IPS-18c (cell line): ENCODE results near the gene NCAPH2.

Experiments
- H3K4me3 ChIP-seq: 2 replicates; pipeline ENCODE4 v1.7.0; 2013; ENCODE audit warnings: low read depth, mild to moderate bottlenecking, low read length, moderate library complexity; ENCODE audit not compliant: insufficient read depth
- H3K9me3 ChIP-seq: one replicate; pipeline ENCODE4 v1.6.1; 2013; ENCODE audit warnings: mild to moderate bottlenecking, low read length, moderate library complexity; ENCODE audit not compliant: control insufficient read depth, insufficient read depth

The NCAPH2 gene

DNA sequence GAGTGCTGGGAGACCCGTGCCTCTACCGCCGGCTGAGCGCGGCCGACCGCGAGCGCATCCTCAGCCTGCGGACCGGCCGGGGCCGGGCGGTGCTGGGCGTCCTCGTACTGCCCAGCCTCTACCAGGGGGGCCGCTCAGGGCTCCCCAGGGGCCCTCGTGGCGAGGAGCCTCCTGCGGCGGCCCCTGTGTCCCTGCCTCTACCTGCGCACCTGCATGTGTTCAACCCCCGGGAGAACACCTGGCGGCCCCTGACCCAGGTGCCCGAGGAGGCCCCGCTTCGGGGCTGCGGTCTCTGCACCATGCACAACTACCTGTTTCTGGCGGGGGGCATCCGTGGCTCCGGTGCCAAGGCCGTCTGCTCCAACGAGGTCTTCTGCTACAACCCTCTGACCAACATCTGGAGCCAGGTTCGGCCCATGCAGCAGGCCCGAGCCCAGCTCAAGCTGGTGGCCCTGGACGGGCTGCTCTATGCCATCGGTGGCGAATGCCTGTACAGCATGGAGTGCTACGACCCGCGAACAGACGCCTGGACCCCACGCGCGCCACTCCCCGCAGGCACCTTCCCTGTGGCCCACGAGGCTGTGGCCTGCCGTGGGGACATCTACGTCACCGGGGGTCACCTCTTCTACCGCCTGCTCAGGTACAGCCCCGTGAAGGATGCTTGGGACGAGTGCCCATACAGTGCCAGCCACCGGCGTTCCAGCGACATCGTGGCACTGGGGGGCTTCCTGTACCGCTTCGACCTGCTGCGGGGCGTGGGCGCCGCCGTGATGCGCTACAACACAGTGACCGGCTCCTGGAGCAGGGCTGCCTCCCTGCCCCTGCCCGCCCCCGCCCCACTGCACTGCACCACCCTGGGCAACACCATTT lies 41.1 kb downstream of the NCAPH2 start:
- H3K4me3 ChIP-seq: no peak overlapping the region
- H3K9me3 ChIP-seq: no peaks in the 10 kb centered on the region

DNA sequence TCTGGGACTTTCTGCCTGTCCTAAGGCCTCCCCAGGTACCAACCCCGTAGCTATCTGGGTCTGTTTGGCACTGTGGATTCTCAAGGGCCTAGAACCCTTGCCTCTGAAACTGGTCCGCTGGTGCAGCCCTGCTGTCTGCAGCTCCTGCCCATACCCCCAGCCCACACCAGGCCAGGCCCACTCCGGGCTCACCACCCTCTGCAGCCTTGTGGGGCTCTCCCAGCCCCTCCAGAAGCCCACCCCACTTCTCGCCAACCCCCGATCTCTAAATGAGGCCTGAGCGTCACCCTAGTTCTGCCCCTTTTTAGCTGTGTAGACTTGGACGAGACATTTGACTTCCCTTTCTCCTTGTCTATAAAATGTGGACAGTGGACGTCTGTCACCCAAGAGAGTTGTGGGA lies 42.4 kb downstream of the NCAPH2 start:
- Histone ChIP-seq H3K4me3 (no peak overlapping the region), H3K9me3 (no peaks in the 10 kb centered on the region)

DNA sequence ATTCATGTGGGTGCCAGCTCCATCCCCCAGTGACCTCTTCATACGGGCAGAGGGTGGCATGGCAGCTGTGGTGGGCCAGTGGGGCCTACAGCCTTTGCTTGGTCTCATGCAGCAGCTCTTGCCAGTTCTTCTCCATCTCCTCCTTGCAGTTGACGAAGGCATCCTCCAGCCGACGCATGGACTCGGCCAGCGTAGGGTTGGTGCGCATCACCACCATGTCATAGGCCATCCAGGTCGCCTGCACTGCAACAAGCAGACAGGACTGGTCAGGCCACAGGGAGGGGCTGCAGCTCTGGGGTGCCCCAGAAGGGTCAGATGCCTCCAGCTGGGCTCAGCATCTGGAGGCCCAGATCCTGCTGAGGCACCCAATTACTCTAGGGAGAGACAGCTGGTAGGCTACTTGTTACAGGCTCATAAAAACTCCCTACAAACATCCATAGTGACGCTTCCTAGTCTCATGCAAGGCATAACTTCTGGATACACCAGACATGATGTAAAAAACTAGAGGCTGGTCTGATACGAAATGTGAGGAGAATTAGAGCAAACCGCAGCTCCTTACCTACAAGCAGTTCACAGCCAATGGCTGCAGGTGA lies 43.2 kb downstream of the NCAPH2 start:
- H3K9me3 ChIP-seq: no peaks in the 10 kb centered on the region
- H3K4me3 ChIP-seq: no peak overlapping the region

DNA sequence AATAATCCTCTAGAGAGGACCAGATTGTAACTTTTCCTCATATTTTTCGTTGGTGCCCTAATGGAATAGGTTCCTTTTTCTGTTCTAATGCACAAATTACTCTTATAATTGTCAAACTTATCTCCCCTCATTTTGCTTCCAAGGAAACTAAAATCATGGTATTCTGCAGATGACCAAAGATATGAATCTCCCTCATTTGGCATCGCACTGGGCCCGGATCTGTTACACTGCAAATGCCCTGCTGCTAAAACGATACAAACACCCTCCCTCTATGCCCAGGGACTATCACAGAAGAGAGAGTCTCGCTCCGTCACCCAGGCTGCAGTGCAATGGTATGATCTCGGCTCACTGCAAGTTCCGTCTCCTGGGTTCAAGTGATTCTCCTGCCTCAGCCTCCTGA lies 45.3 kb downstream of the NCAPH2 start:
- Histone ChIP-seq H3K9me3 (no peaks in the 10 kb centered on the region), H3K4me3 (no peak overlapping the region)

DNA sequence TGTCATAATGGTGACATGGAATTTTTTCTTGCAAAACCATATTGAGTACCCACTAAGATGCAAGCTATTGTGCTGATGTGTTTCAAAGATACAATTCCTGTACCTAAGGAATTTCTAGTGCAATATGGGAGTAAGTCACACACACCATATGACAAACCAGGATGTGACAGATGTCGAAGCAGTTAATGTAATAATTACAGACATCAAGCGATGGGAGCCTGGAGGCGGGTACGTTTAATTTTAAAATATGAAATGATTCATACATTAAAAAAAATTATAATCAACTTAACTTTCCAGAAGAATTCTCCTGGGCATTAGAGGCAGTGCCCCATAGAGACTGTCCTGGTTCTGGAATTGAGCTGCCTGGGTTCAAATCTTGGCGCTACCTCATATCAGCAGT lies 48.7 kb downstream of the NCAPH2 start:
- no peak overlapping the region for H3K4me3 ChIP-seq

DNA sequence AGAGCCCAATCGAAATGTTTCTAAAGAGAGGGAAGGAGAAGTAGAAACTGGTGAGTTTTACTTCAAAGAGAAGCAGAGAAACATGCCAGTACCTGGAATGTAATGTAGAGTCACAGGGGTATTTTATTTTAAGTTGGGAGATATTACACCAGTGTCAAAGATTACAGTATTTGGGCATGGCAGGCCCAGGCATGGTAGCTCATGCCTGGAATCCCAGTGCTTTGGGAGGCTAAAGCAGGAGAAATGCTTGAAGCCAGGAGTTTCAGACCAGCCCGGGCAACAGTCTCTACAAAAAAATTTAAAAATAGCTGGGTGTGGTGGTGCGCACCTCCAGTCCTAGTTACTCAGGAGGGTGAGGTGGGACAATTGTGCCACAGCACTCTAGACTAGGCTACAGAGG lies 52.0 kb downstream of the NCAPH2 start:
- H3K4me3 ChIP-seq: no peak overlapping the region

More for the DNA sequence above, 48.7 kb downstream of the NCAPH2 start:
- H3K9me3 ChIP-seq: no peaks in the 10 kb centered on the region

DNA sequence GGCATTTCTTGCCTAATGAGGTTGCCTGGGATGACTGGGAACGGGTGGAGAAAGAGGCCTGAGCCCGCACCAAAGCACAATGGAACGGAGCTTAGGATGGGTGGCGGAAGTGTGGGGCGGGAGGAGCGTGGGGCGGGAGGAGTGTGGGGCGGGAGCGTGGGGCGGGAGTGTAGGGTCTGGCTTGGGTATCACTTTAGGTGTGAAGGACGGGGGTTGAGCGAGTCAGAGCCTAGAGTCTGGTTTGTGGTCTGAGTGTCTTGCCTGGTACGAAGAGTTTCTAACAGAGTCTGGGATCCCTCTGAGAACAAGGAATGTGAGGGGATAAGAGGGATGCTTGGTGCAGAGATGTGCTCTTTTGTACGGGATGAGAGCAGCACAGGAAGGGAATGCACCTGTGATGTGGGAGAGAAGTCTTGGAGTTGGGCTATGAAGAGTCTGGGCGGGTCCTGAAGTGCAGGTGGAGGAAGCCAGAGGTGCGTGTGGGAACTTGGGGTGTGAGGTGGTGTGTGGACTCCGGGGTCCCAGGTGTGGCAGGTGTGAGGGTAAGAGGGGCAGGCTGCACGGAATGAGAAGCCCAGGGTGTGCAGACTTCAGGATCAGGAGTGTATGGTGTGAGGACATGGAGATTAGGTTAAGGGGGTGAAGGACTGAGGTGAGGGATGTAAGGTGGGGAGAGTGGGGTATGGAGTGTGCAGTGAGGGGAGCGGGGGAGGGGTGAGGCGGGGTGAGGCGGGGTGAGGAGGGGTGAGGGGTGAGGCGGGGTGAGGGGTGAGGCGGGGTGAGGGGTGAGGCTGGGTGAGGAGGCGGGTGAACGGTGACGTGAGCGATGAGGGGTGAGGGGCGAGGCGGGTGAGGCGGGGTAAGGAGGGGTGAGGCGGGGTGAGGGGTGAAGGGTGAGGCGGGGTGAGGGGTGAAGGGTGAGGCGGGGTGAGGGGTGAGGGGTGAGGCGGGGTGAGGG lies 53.7 kb downstream of the NCAPH2 start:
- H3K9me3 ChIP-seq: no peaks in the 10 kb centered on the region
- H3K4me3 ChIP-seq: no peak overlapping the region

More for the DNA sequence above, 52.0 kb downstream of the NCAPH2 start:
- no peaks in the 10 kb centered on the region for H3K9me3 ChIP-seq

DNA sequence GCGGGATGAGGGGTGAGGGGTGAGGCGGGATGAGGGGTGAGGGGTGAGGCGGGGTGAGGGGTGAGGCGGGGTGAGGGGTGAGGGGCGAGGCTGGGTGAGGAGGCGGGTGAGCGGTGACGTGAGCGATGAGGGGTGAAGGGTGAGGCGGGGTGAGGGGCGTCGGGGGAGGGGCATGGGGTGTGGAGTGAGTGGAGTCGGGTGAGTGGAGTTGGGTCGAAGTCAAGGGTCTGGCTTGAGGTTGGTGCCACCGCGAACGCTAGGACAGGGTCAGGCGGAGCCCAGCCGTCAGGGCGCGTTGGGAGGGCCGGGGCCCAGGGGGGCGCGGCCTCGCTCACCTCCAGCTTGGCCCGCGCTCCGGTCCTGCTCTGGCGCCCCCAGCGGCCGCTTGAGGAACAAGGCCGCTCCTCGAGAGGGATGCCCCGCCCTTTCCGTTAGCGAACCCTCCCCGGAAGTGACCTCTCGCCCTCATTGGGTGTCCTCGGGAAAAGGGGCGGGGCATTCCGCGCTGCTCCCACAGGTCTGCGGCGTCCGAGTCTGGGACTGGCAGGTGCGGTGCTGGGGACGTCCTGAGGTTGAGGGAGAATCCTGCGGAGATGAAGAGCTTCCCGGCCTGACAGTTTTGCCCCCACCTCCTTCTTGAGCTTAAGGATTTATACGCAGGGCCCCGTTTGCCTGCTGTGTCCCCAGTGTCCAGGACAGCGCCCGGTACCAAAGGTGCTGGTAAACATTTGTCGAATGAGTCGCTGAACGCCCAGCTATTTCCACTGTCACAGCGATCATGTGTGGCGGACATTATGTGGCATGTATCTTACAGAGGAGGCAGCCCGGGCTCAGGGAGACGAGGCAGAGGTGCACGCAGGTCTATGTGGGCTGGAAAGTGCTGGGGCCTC lies 54.7 kb downstream of the NCAPH2 start, which contains the start of gene SYCE3:
Gene SYCE3 (minus strand): TSS at position 397 of the 890 bp plus-strand sequence. CDS start 6,514 bp downstream, outside the sequence.
- Histone ChIP-seq H3K4me3 (peak within 1 kb of the TSS; percentile 70), H3K9me3 (no peaks in the 10 kb centered on the region)

DNA sequence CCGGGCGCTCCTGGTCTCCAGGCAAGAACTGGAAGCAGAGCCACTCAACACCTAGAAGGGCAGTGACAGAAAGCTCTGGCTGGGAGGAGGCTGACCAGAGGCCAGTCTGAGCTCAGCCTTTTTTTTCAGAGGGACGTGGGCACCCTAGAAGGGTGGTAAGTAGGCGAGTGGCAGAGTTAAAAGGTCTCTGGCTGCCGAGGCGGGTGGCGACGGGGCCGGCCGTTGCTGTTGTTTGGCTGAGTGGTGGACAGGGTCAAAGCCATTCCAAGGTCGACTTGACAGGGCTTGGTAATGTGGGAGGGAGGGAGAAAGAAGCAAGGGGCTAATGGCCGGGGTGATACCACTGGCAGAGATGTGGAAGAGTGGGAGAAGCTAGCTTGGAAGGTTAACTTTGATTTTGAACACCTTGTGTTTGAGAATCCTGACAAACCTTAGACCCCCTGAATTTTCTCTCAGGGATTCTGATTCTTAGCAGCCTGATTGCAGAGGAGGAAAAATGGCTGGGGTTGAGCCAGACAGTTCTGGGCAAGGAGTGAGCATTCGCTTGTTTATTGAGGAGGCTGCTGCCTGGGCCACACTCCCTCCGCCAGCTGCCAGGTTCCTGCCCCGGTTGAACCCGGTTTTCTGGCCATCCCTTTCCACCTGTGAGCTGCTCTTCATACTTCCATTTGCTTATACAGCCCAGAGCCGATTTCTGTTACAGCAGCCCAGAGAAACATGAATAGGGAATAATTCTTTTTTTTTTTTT lies 55.6 kb downstream of the NCAPH2 start:
- H3K9me3 ChIP-seq: no peaks in the 10 kb centered on the region
- peak overlapping the region; percentile 70 for H3K4me3 ChIP-seq

DNA sequence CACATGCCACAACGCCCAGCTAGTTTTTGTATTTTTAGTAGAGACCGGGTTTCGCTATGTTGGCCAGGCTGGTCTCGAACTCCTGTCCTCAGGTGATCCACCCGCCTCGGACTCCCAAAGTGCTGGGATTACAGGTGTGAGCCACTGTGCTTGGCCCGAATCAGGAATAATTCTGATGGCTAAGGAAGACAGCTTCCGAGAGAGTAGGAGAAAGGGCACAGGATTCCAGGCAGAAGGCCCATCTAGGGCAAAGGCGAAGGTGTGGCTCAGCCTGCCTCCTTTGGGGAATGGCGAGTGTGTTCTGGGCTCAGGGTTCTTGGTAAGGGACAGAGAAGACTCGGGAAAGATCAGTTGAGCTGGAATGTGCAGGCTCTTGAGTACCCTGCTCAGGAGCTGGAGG lies 56.3 kb downstream of the NCAPH2 start:
- no peak overlapping the region for H3K4me3 ChIP-seq
- H3K9me3 ChIP-seq: no peaks in the 10 kb centered on the region

DNA sequence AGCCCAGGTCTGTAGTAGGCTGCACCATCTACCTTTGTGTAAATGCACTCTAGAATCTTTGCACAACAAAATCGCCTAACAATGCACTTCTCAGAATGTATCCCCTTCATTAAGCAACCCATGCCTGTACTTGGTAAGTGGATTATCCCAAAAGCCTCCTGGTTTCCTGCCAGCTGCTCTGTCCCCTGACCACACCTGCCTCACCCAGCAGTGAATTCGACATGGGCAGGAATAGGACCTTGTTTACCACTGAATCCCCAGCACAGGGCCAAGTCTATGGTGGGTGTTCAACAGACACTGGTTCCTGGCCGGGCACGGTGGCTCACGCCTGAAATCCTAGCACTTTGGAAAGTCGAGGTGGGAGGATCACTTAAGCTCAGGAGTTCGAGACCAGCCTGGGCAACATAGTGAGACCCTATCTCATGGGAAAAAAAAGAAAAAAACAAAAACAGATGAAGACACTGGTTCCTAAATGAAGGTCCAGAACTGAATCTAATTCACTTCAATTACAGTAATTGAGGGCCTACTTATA lies 59.8 kb downstream of the NCAPH2 start:
- Histone ChIP-seq H3K4me3 (no peak overlapping the region), H3K9me3 (no peaks in the 10 kb centered on the region)

DNA sequence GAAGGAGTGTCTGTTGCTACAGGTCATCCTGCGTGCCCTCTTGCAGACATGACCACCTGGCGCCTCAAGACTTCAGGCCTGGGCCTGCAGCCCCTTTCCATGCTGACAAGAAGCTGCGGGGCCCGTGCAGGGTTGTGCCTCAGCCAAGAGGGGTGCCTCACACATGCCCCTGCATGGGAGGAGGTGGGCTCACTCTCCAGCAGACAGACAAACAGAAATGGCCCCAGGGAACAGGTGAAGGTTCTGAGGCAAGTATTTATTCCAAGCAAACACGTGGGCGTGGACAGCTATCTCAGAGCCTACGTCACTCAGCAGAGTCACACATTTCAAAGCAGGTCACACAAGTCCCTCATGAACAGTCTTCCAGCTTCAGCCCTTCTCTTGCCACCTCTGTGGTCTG lies 60.6 kb downstream of the NCAPH2 start:
- H3K4me3 ChIP-seq: no peak overlapping the region

DNA sequence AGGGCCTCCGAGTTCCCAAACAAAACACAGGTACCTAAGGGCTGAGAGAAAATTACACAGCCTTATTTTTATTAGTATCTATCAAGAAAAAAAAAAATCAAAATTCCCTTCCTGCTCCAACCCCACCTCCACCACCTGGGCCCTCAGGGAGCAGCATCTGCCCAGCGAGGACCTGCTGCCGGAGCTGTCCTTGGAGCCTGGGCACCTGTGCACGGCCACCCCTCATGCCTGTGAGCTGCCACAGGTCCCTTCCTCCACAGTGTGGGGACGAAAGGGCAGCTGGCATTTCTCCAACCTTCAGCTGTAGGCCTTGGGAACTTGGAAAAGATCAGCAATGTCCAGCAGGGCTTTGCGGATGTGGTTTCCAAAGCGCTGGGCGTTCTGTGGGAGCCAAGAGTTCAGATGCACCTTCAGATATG lies 61.0 kb downstream of the NCAPH2 start:
- no peak overlapping the region for H3K4me3 ChIP-seq
- no peaks in the 10 kb centered on the region for H3K9me3 ChIP-seq

More for the DNA sequence above, 60.6 kb downstream of the NCAPH2 start:
- H3K9me3 ChIP-seq: no peaks in the 10 kb centered on the region

DNA sequence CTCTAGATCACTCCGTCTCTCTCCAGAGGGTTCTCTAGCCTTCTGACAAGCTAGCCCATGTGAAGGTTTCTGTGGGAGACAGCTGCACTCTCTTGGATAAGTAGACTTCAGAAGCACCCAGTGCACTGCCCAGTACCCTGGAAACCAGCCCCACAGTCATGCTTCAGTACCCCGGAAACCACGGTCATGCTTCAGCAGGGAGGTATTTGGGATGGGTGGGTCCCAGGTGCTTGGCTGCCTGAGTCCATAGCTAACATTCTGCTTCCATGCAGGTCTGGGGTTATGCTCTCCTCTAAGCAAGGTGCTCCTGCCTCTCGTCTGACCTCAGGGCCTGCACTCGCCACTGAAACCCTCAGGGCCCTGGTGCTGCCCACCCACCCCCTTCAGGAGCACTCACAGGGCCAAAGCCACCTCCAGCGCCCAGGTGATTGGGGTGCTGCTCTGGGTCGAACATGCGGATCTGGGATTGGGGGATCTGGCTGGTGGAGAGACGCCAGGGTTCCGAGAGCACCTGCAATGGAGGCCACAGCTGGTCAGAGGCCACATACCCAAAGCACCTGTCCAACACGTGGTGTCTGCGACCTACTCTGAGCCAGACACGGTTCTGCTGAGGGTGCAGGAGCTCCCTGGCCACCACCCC lies 62.0 kb downstream of the NCAPH2 start:
- Histone ChIP-seq H3K4me3 (no peak overlapping the region), H3K9me3 (peaks cover 2% of the 10 kb centered on the region)

DNA sequence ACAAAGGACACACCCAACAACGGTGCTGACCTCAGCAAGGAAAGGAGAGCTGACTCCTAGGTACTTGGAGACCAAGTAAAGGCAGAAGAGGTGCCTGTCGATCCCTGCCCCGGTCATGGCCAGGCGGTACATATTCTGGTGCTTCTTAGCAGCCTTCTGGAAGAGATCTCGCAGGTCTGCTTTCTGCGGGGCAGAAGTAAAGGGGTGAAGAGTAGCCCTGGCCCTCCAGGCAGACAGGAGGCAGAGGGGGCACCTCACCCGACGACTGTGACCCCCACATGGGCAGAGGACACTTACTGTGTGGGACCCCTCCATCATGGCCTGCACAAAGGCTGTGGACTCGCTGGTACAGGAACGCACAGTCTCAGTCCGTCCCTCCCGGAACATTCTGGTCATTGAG lies 62.8 kb downstream of the NCAPH2 start:
- Histone ChIP-seq H3K4me3 (no peak overlapping the region), H3K9me3 (peaks cover 2% of the 10 kb centered on the region)
